Neuron (in vitro differentiated cells): ENCODE results near the gene TASP1.

Experiments used
- H2AFZ ChIP-seq: one replicate; pipeline ENCODE4 v1.6.1; 2013; ENCODE audit warnings: low read depth, mild to moderate bottlenecking, inconsistent platforms, low read length, moderate library complexity
- H3K27me3 ChIP-seq: one replicate; pipeline ENCODE4 v1.6.1; 2013; ENCODE audit warnings: low read length; ENCODE audit not compliant: insufficient read depth
- H3K36me3 ChIP-seq: one replicate; pipeline ENCODE4 v1.6.1; 2013; ENCODE audit warnings: low read length; ENCODE audit not compliant: insufficient read depth
- H3K4me1 ChIP-seq: one replicate; pipeline ENCODE4 v1.6.1; 2013; ENCODE audit warnings: low read length; ENCODE audit not compliant: insufficient read depth
- H3K4me3 ChIP-seq: 2 replicates; pipeline ENCODE4 v1.5.1; 2013; ENCODE audit warnings: mild to moderate bottlenecking, low read length, moderate library complexity
- H3K9me3 ChIP-seq: one replicate; pipeline ENCODE4 v1.6.1; 2013; ENCODE audit warnings: low read length

Gene TASP1

DNA sequence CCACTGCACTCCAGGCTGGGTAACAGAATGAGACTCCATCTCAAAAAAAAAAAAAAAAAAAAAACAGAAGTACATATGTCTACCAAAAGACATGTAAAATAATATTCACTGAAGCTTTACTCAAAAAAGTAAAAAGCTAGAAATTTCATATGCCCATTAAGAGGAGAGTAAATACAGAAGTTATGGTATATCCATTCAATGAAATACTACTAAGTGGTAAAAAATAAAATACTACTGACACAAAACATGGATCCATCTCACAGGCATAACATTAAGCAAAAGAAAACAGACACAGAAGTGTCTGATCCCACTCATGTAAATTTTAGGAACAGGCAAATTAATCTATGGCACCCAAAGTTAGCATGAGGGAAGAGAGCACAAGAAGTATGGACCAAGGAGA lies 52.6 kb downstream of the TASP1 start:
- H3K36me3 ChIP-seq = peaks cover 2% of the 10 kb centered on the region
- H3K27me3 ChIP-seq = no peaks in the 10 kb centered on the region
- H2AFZ ChIP-seq = no peak overlapping the region
- H3K9me3 ChIP-seq = peaks cover 11% of the 10 kb centered on the region
- H3K4me3 ChIP-seq = no peak overlapping the region
- no peaks in the 10 kb centered on the region for H3K4me1 ChIP-seq

DNA sequence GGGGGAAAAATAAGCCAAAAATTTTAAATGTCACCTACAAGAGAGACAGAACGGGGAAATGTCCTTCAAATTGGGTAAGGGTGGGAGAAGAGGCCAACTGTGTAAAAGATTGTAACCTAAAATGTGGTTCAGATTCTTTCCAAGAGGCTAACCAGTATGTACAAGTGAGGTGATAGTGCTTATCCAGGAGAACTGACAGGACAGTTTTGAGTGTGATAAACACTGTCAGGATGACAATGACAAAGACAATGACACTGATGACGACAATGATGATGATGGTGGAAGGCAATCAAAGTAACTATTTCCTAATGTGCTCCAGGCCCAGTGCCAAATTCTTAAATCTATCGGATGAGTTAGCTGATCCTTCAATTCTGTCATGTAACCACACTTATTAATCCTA lies 57.3 kb downstream of the TASP1 start:
- H3K27me3 ChIP-seq = no peaks in the 10 kb centered on the region
- H3K36me3 ChIP-seq = peaks cover 6% of the 10 kb centered on the region
- no peaks in the 10 kb centered on the region for H3K4me1 ChIP-seq
- H3K9me3 ChIP-seq = peaks cover 11% of the 10 kb centered on the region
- no peak overlapping the region for H2AFZ ChIP-seq
- no peak overlapping the region for H3K4me3 ChIP-seq

DNA sequence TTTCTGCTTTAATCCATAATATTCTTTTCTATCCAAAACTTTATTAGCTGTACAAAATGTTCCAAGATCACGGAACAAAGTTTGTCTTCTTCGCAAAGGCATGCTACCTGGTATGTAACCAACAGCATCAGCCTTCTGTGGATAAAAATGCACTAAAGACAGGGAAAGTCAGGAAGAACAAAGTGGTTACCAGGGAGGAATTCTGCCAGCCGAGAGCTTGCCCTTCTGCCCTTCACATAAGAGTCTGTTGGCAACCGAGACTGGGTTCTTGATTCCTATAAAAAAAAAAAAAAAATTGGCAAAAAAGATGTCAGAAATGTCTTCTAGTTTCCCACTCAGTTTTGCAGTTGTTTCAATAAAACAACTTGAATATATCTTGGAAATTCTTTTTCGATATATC lies 58.0 kb downstream of the TASP1 start:
- H3K4me1 ChIP-seq = no peaks in the 10 kb centered on the region
- H3K4me3 ChIP-seq = no peak overlapping the region
- no peaks in the 10 kb centered on the region for H3K27me3 ChIP-seq
- H2AFZ ChIP-seq = no peak overlapping the region
- H3K36me3 ChIP-seq = peaks cover 3% of the 10 kb centered on the region
- peaks cover 11% of the 10 kb centered on the region for H3K9me3 ChIP-seq

DNA sequence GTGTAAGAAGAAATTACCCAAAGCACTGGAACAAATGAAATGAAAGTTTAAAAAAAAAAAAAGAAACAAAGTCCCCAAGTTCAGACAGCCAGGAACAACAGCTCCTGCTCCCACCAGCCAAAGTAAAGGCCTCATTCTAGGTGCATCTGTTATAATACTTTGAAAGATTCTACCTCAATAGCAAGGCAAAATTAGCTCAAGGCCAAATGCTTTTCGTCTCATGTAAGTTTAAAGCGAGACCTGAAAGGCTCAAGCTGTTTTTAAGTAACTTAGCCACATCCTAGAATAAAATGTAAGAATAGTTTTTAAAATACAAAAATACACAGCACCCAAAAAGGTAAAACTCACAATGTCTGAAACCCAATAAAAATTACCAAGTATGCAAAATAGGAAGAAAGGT lies 64.7 kb downstream of the TASP1 start:
- Histone ChIP-seq H3K36me3 (peaks cover 3% of the 10 kb centered on the region), H3K4me3 (no peak overlapping the region), H3K9me3 (peaks cover 4% of the 10 kb centered on the region), H3K4me1 (no peaks in the 10 kb centered on the region), H3K27me3 (no peaks in the 10 kb centered on the region), H2AFZ (no peak overlapping the region)

DNA sequence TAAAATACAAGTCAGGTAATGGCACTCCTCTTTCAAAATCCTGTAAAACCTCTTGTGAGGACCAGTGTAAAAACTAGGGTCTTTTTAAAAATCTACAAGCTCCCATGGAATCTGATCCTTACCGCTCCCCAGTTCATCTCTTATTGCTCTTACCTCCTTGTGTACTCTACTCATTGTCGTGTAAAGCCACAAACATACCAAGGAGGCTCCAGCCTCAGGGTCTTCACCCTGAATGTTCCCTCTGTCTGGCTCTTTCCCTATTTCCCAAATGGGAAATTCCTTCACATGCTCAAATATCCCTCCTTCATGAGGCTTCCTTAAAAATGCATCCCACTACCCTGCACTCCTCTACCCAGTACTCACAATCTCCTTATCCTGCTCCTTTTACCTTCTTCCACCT lies 67.1 kb downstream of the TASP1 start:
- H3K4me3 ChIP-seq = no peak overlapping the region
- no peaks in the 10 kb centered on the region for H3K36me3 ChIP-seq
- H3K9me3 ChIP-seq = peaks cover 4% of the 10 kb centered on the region
- no peaks in the 10 kb centered on the region for H3K4me1 ChIP-seq
- no peaks in the 10 kb centered on the region for H3K27me3 ChIP-seq
- H2AFZ ChIP-seq = no peak overlapping the region

DNA sequence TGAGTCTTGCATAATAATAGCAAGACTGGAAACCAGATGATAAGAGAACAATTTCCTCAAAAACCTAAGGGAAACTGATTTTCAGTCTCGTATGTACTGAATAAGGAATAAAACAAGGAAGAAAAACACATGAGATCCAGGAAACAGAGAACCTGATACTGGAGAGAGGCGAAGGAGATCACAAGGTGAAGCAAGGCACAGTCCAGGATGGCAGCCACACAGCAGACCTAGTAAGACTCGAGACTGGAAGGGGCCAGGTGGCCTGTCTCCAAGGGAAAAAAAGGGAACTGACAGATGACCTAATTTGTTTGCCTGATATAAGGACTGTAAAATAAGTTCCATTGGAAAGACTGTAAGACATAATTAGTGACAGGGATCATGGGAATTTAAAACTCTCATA lies 71.1 kb downstream of the TASP1 start:
- no peak overlapping the region for H3K4me3 ChIP-seq
- no peaks in the 10 kb centered on the region for H3K9me3 ChIP-seq
- H3K36me3 ChIP-seq = peaks cover 3% of the 10 kb centered on the region
- no peak overlapping the region for H2AFZ ChIP-seq
- no peaks in the 10 kb centered on the region for H3K4me1 ChIP-seq
- no peaks in the 10 kb centered on the region for H3K27me3 ChIP-seq

DNA sequence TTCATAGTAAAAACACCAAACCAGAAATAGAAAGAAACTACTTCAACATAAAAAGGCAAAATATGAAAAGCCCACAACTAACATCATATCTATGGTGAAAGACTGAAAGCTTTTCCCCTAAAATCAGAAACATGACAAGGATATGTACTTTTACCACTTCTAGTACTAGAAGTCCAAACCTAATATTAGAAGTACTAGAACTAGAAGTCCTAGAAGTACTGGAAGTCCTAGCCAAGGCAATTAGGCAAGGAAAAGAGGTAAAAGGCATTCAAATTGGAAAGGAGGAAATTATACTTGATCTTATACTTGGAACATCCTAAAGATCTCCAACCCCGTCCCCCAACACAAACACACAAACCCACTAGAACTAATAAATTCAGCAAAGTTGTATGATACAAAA lies 74.9 kb downstream of the TASP1 start:
- Histone ChIP-seq H2AFZ (no peak overlapping the region), H3K4me1 (no peaks in the 10 kb centered on the region), H3K27me3 (no peaks in the 10 kb centered on the region), H3K9me3 (peaks cover 2% of the 10 kb centered on the region), H3K4me3 (no peak overlapping the region), H3K36me3 (peaks cover 3% of the 10 kb centered on the region)

DNA sequence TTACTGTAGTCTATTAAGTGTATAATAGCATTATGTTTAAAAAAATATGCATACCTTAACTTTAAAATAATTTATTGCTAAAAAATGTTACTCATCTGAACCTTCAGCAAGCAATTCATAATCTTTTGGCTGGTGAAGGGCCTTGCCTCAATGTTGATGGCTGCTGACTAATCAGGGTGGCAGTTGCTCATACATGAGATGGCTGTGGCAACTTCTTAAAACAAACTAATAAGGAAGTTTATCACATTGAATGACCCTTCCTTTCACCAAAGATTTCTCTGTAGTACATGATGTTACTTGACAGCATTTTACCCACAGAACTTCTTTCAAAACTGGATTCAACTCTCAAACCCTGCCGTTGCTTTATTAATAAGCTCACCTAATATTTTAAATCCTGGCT lies 84.0 kb downstream of the TASP1 start:
- Histone ChIP-seq H3K27me3 (no peaks in the 10 kb centered on the region), H3K9me3 (no peaks in the 10 kb centered on the region), H3K36me3 (no peaks in the 10 kb centered on the region), H2AFZ (no peak overlapping the region), H3K4me1 (no peaks in the 10 kb centered on the region), H3K4me3 (no peak overlapping the region)

DNA sequence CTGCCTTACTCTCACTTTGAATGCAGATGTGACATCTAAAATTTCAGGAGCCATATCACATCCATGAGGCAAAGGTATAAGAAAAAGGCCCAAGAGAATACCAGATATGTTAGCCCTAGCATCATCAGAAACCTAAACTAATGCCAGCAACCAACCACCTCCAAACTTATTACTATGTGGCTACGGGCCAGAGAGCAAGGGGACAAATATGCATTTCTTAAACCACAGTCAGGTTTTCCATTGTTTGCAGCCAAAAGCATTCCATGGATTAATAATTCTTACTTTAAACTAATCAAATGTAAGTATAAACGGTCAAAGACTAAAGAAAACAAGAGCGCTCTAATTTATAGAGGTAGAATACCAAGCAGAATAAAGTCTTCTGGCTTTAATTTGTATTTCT lies 84.7 kb downstream of the TASP1 start:
- no peak overlapping the region for H3K4me3 ChIP-seq
- no peak overlapping the region for H2AFZ ChIP-seq
- H3K36me3 ChIP-seq = no peaks in the 10 kb centered on the region
- H3K27me3 ChIP-seq = no peaks in the 10 kb centered on the region
- no peaks in the 10 kb centered on the region for H3K4me1 ChIP-seq
- H3K9me3 ChIP-seq = no peaks in the 10 kb centered on the region

DNA sequence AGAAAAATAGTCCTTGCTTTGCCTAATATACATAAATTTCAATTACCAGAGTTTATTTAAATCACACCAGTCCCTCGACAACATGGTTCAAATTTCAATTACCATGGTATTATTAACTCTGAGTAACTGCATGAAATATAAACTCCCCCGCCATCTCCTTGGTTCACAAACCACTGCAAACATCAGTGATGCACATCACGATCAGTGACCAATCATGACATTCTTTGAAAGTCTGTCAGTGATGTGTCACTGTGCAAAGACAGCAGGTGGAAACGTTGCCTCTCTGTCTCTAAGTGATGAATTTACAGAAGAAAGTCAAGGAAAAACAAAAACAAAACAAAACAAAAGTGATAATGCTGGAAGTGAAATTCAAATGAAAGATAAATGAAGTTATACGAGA lies 86.7 kb downstream of the TASP1 start:
- Histone ChIP-seq H3K36me3 (no peaks in the 10 kb centered on the region), H3K4me1 (no peaks in the 10 kb centered on the region), H3K27me3 (no peaks in the 10 kb centered on the region), H3K9me3 (no peaks in the 10 kb centered on the region), H3K4me3 (no peak overlapping the region), H2AFZ (no peak overlapping the region)

DNA sequence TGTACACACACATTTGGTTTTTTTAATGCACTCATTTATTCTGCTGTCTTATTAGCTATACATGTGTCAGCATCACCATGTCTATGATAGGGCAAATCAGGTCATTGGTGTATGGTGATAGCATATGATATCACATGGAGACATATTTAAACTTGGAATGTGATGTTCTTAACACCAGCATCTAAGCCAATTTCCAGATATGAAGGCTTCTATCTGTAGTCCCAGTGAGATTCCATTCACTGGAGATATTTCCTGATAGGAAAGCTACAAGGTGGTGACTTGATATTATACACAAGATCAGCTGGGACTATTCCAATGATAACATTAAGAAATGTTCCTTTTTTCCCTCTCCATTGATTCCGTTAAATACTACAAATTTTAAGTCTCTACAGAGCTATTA lies 89.3 kb downstream of the TASP1 start:
- Histone ChIP-seq H3K9me3 (no peaks in the 10 kb centered on the region), H3K4me1 (no peaks in the 10 kb centered on the region), H3K27me3 (no peaks in the 10 kb centered on the region)

DNA sequence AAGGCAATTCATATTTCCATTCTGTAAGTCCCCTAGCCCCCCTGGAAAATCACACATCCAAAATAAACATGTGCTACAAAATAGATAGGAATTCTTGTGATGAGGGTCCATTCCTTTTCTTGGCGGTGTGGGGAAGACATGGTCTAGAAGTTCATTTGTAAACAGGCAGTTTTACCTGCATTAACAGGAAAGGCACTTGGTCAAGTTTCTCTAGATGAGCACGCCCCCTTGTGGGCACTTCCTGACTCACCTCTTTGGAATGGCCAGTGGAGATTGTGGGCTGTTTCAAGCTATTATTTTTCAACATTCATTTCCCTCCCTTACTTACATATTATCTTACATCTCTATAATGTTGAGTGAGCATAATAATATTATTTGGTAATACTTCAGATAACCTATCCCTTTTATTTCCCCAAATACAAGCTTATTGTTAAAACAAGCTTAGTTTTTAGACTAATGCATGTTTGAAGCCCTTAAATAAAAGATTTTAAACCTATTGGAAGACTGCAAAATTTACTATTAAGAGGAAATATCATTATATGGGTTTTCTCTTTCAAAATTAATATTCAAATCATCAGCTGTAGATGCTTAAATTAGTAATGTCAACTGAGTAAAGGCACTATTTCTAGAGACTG lies 92.1 kb downstream of the TASP1 start:
- Histone ChIP-seq H3K36me3 (no peaks in the 10 kb centered on the region), H3K27me3 (no peaks in the 10 kb centered on the region), H3K4me1 (no peaks in the 10 kb centered on the region), H3K4me3 (no peak overlapping the region), H2AFZ (no peak overlapping the region), H3K9me3 (no peaks in the 10 kb centered on the region)

More for the DNA sequence above, 89.3 kb downstream of the TASP1 start:
- no peaks in the 10 kb centered on the region for H3K36me3 ChIP-seq
- no peak overlapping the region for H2AFZ ChIP-seq
- no peak overlapping the region for H3K4me3 ChIP-seq

DNA sequence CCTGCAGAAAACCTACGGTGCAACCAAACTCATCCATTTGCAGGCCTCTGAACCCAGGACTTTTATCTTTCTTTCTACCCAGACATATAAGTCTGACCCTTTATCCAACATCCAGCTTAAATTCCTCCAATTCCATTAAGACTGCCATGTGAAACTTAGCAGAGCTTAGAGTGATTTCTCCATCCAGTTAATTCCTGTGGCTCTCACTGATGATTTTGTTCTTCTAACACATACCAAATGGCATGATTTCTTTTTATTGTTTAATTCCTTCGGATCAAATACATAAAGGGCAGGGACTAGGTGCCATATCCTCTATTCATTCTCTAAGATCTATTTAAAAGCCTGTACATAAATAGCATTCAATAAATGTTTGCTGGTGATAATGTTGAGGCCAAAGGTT lies 92.9 kb downstream of the TASP1 start:
- Histone ChIP-seq H3K36me3 (no peaks in the 10 kb centered on the region), H3K9me3 (no peaks in the 10 kb centered on the region), H3K4me1 (no peaks in the 10 kb centered on the region), H2AFZ (no peak overlapping the region), H3K27me3 (no peaks in the 10 kb centered on the region), H3K4me3 (no peak overlapping the region)

DNA sequence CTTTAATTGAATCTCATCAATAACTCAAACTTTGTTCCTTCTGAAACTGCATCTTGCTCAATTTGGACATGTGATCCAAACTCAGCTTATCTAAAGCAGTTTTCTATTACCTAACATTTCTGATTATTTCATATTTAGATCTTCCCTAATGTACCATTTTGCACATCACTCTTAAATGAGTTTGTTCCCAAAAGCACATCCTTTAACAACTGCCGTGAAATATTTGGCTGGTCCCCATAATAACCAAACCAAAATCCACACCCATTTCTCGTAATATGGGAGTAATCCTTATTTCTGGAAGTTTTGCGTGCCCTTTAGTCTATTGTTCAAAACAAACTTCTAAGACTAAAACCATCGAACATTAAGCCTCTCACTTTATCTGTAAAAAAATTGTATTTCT lies 94.9 kb downstream of the TASP1 start:
- H3K9me3 ChIP-seq = no peaks in the 10 kb centered on the region
- no peak overlapping the region for H2AFZ ChIP-seq
- H3K4me3 ChIP-seq = no peak overlapping the region
- H3K4me1 ChIP-seq = no peaks in the 10 kb centered on the region
- no peaks in the 10 kb centered on the region for H3K27me3 ChIP-seq
- H3K36me3 ChIP-seq = no peaks in the 10 kb centered on the region
